HG03558 (cell line): ENCODE measurements around the gene SPP1.
"Not testable (repeated sequence)": the region's sequence is repeated elsewhere in the genome, so short reads cannot be mapped to it uniquely, and the experiment has no call there.

ENCODE experiments used
- ATAC-seq: cut with Tn5 transposase; IDR thresholded peaks from one replicate; pipeline ENCODE4 v1.9.1; 2021; ENCODE audit warnings: moderate number of reproducible peaks; ENCODE audit not compliant: unreplicated experiment; ENCODE audit errors: extremely low read depth

The SPP1 gene

GRCh38 chr4:87975466-87975865 lies at the start of gene SPP1:
TSS of gene SPP1 (plus strand) at chr4:87975714. CDS start at chr4:87976896, 1,182 bp downstream.
- ATAC-seq, result no peak

GRCh38 chr4:87926554-87927098 lies 48.9 kb upstream of the SPP1 start:
- ATAC-seq, result no peak

- ATAC-seq, result no peak
Measured at GRCh38 chr4:87930629-87931028, 44.9 kb upstream of the SPP1 start.

- no peak for ATAC-seq
Measured at GRCh38 chr4:87931932-87932331, 43.6 kb upstream of the SPP1 start.

GRCh38 chr4:87932718-87933141 lies 42.8 kb upstream of the SPP1 start:
- no peak for ATAC-seq

- no peak for ATAC-seq
Measured at GRCh38 chr4:87933337-87933736, 42.2 kb upstream of the SPP1 start.

GRCh38 chr4:87934157-87934704 lies 41.3 kb upstream of the SPP1 start:
- ATAC-seq, result no peak

- no peak for ATAC-seq
Measured at GRCh38 chr4:87934973-87935372, 40.5 kb upstream of the SPP1 start.

GRCh38 chr4:87935954-87936353 lies 39.6 kb upstream of the SPP1 start:
- ATAC-seq, result not testable (repeated sequence)

GRCh38 chr4:87937523-87937922 lies 38.0 kb upstream of the SPP1 start:
- no peak for ATAC-seq

- ATAC-seq, result no peak
Measured at GRCh38 chr4:87938746-87939145, 36.8 kb upstream of the SPP1 start.

GRCh38 chr4:87939978-87940690 lies 35.4 kb upstream of the SPP1 start:
- ATAC-seq, result no peak

GRCh38 chr4:87940809-87941208 lies 34.7 kb upstream of the SPP1 start:
- ATAC-seq, result not testable (repeated sequence)

GRCh38 chr4:87941537-87942392 lies 33.7 kb upstream of the SPP1 start:
- ATAC-seq, result no peak

- no peak for ATAC-seq
Measured at GRCh38 chr4:87943660-87944149, 31.8 kb upstream of the SPP1 start.

GRCh38 chr4:87944967-87945366 lies 30.5 kb upstream of the SPP1 start:
- ATAC-seq, result no peak

- ATAC-seq, result no peak
Measured at GRCh38 chr4:87946766-87947165, 28.7 kb upstream of the SPP1 start.

- ATAC-seq, result no peak
Measured at GRCh38 chr4:87947381-87948160, 27.9 kb upstream of the SPP1 start.

- no peak for ATAC-seq
Measured at GRCh38 chr4:87949961-87950360, 25.6 kb upstream of the SPP1 start.

- no peak for ATAC-seq
Measured at GRCh38 chr4:87950493-87950892, 25.0 kb upstream of the SPP1 start.
